HL-60/S4 (cell line): ENCODE results near the gene ASMTL.
"Not testable (repeated sequence)": the region's sequence is repeated elsewhere in the genome, so short reads cannot be mapped to it uniquely, and the experiment has no call there.

Experiments
- in situ Hi-C: fragments of 300-500 bp; cut with MboI; formaldehyde crosslinking; loops from 2 replicates; pipeline ENCODE4 v1.14.3; 2022; ENCODE audit warnings: low sequenced_read_pairs

The ASMTL gene

DNA sequence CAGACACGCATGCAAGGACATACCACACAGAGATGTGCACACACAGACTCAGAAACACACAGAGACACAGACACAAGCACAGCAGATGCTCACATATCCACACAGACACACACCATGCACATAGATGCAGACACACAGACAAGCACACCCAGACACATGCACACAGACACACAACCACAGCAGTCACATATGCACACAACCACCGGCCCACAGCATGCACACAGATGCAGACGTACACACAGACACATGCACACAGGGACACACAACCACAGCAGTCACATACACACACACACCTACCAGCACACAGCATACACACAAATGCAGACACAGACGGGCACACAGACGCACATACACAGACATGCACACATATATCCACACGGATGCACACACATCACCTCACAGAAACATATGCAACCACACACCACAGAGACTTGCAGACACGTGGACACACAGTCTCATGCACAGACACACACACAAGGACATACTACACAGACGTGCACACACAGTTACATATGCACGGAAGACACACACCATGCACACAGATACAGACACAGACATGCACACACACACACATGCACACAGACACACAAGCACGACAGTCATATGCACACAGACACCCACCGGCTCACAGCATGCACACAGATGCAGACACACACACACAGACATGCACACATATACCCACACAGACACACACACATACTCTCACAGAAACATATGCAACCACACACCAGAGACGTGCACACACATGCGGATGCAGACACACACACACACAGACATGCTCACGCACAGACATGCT lies 35.5 kb downstream of the ASMTL start:
- in situ Hi-C loops, result no loop called here

DNA sequence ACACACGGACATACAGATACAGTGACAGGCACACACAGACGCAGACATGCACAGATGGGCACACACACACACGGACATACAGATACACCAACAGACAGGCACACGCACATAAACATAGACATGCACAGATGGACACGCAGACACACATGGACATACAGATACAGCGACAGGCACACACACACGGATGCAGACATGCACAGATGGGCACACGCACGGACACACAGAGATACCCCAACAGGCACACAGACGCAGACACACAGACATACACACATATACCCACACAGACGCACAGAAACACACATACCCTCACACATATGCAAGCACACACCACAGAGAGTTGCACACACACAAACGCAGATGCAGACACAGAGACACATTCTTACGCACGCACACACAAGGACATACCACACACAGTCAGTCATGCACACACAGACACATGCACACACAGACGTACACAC lies 36.4 kb downstream of the ASMTL start:
- in situ Hi-C loops, result no loop called here

DNA sequence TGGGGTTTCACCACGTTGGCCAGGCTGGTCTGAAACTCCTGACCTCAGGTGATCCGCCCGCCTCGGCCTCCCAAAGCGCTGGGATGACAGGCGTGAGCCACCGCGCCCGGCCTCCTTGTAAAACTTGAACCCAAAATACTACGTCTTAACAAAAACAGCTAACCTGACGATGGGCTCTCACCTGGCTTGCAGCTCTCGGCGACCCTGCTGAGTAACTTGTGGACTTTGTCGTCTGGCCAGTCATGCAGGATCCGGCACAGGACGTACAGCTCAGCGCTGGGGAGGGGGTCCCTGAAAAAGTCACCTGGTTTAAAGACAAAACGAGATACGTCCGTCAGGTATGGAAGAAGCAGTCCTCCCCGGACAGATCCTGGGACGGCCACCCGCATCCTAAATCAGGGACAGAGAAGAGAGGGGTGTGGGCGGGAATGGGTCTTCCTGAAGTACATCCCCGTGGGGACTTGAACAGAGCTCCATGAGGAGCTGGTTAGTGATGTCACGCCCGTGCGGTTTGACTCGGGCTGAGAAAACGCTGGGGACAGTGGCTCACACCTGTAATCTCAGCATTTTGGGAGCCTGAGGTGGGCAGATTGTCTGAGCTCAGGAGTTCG lies 40.1 kb downstream of the ASMTL start:
- in situ Hi-C loops, result no loop called here

GRCh38 chrX:1411326-1411725 lies 41.4 kb downstream of the ASMTL start:
- in situ Hi-C loops, result no loop called here

GRCh38 chrX:1407035-1407434 lies 45.7 kb downstream of the ASMTL start:
- in situ Hi-C loops, result no loop called here

DNA sequence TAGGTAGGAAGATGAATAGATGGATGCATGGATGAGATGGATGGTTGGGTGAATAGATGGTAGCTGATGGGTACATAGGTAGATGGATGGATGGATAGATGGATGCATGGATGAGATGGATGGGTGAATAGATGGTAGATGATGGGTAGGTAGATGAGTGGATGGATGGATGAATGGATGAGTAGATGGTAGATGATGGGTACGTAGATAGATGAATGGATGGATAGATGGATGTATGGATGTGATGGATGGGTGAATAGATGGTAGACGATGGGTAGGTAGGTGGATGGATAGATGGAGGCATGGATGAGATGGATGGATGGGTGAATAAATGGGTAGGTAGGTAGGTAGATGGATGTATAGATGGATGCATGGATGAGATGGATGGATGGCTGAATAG lies 46.9 kb downstream of the ASMTL start:
- in situ Hi-C loops, result not testable (repeated sequence)

GRCh38 chrX:1403867-1404266 lies 48.8 kb downstream of the ASMTL start:
- in situ Hi-C loops, result not testable (repeated sequence)

GRCh38 chrX:1403228-1403627 lies 49.5 kb downstream of the ASMTL start:
- in situ Hi-C loops, result no loop called here

DNA sequence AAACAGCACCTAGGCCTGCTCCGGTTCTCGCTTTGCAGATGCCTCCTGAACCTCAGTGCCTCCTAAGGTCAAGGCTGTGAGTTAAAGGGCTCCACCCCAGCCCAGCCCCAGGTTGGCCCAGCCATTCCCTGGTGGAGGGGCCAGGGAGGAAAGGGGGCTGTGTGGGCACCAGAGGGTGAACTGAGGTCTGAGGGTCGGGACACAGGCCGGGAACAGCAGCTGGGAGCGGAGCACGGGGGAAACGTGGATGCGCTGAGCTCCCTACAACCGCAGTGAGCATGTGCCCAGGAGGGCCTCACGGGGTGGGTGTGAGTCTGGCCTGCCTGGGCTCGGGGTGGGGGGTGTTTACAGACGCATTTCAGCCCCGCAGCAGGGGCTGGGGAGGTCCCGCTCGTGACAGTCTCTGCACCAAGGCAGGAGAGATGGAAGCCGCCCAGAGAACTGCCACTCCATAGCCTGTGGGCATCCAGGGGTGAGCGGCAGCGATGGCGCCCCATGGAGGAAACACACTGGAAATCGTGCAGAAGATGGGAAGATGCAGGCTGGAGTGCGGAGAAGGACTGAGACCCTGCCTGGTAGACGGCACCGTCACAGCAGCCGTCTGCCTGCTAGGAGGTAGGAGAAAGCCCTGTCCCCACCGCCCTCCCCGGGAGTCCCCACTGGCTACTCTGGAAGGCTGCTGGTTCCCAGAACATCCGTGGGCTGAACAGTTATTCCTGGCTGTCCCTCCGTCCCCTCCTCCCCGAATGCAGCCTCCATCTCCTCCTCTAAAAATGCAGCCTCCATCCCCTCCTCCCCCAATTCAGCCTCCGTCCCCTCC lies 50.9 kb downstream of the ASMTL start:
- in situ Hi-C loops, result no loop called here

DNA sequence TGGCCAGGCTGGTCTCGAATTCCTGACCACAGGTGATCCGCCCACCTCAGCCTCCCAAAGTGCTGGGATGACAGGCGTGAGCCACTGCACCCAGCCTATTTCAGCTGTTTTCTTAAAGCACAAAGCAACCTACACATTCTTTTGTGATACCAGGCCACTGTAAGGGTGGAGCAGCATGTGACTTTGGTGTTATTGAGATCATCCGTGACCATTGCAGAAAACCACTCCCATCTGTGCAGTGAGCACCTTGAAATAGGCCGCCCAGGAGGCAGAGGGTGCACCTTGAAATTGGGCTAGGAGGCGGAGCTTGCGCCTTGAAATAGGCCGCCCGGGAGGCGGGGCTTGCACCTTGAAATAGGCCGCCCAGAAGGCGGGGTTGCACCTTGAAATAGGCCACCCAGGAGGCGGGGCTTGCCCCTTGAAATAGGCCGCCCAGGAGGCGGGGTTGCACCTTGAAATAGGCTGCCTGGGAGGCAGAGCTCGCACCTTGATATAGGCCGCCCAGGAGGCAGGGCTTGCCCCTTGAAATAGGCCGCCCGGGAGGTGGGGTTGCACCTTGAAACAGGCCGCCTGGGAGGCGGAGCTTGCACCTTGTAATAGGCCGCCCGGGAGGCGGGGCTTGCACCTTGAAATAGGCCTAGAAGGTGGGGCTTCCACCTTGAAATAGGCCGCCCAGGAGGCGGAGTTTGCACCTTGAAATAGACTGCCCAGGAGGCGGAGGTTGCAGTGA lies 51.8 kb downstream of the ASMTL start:
- in situ Hi-C loops, result no loop called here

GRCh38 chrX:1400049-1400448 lies 52.7 kb downstream of the ASMTL start:
- in situ Hi-C loops, result no loop called here

DNA sequence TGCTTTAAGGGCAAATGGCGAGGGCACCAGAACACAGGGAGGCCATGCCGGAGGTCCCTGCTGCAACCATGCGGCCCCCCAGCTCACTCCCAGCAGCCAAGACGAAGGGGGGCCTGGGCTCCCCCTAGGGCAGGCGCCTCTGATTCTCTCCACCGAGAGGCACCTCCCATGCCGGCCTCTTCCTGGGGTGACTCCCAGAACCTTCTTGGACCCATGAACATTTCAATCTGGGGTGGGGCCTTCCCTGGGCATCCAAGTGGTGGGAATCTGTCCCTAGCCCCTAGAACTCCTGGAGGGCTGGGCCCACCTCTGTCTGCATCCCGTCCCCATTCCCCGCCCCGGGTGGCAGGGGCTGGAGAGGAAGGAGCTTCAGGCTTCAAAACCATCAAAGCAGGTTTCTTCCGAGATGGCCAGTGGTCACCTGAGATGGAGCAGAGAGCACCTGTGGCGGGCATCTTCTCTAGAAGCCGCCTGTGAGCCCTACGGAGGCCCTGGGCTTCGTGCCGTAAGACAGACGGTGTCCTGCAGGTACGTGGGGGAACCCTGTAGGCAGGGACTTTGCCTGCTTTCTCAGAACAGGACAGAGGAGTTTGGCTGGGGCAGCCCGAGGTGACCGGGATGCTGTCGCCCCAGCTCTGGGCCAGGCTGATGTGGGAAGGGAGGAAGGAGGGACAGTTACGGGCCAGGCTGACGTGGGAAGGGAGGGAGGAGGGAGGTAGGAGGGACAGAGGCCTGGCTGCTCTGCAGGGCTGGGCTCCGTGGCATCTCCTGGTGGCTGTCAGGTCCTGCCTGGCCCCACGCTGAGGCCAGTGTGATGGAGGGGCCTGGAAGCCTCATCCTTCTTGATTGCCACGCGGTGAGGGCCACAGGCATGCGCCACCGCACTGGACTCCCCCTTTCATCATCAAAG lies 54.0 kb downstream of the ASMTL start:
- in situ Hi-C loops, result no loop called here

DNA sequence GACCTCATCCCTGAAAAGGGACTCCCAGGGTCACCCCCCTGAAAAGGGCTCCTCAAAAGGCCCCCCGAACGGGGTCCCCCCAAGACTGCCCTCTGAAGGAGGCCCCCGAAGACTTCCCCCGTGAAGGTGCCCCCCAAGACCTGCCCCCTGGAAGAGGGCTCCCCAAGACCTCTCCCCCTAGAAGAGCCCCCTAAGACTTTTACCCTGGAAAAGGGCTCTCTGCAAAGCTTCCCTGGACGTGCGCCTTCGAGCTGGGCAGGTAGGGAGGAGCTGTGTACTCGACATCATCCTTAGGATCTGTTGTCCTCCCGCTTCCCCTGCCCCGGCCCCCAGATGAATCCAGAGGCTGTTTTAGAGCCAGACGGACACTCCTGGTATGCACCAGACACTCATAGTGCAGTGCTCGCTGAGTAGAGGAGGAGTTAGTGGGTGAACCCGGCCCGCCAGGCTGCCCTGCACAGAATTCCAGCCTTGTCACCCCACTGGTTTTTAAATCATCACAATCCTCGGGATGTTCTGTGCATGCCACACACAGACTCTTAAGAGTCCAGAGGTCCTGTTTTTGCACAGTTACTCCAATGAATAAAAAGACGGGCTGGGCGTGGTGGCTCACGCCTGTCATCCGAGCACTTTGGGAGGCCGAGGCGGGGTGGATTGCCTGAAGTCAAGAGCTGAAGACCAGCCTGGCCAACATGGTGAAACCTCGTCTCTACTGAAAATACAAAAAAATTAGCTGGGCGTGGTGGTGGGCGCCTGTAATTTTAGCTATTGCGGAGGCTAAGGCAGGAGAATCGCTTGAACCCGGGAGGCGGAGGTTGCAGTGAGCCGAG lies 55.1 kb downstream of the ASMTL start:
- in situ Hi-C loops, result no loop called here

GRCh38 chrX:1397001-1397400 lies 55.7 kb downstream of the ASMTL start:
- in situ Hi-C loops, result no loop called here

GRCh38 chrX:1395646-1396216 lies 57.0 kb downstream of the ASMTL start:
- in situ Hi-C loops, result no loop called here

DNA sequence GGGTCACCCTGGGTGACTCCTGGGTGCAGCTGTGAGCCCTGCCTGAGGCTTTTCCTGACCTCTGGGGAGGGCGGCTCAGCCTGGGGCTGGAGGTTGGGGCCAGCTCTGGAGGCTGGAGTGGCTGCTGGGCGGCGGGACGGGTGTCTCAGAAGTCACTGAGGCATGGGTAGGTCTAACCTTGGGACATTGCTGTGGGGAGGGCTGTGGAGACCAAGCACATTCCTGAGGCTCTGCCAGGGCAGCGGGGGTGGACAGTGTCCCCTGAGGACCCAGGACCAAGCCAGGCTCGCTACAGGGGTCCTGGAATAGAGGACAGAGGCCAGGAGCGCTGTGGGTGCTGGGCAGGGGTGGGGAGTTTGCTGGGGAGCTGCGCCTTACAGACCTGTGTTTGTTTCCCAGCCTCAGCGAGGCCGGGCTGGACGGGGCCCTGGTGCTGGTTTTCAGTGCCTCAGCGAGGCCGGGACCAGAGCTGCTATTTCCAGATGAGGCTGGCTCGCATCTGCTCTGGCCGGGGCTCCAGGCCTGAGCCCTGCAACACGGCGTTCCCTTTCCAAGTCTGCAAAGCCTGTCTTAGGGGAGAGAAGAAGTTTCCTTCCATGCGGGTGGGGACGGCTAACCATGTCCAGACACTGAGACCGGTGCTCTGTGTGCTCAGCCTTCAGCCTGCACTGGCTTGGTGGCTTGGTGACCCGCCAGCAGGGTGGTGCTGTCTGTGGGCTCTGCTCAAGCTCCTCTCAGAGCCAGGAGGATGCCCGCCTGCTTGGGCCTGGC lies 57.8 kb downstream of the ASMTL start:
- in situ Hi-C loops, result no loop called here

- in situ Hi-C loops, result no loop called here
Observed at GRCh38 chrX:1393871-1394615, 58.7 kb downstream of the ASMTL start.
